SJSA1 (cell line): ENCODE measurements around the gene MEIOSIN. TPM values are rescaled to one million over a fixed set of nuclear protein-coding genes. Genes with fewer than 3 reads are reported as not detected.
A peak's percentile ranks its signal among the peaks of the same experiment; 100 is the strongest.
"Not testable (repeated sequence)": the region's sequence is repeated elsewhere in the genome, so short reads cannot be mapped to it uniquely, and the experiment has no call there.

Experiments used
- DNase-seq, 2 experiments: peaks; one replicate each; pipeline ENCODE4 v3.0.0-alpha.2; 2015 to 2020; ENCODE audit warnings: low spot score in 2 of 2, low read depth in 1 of 2
- H3K27ac ChIP-seq: fragments of 250-450 bp; sonication (Bioruptor Pico); 2 replicates; pipeline ENCODE4 v1.5.1; 2020; ENCODE audit warnings: mild to moderate bottlenecking, moderate library complexity
- H3K27me3 ChIP-seq: fragments of 250-450 bp; sonication (Bioruptor Pico); replicated peaks from 2 replicates; pipeline ENCODE4 v1.5.1; 2020; ENCODE audit warnings: mild to moderate bottlenecking, moderate library complexity
- H3K36me3 ChIP-seq: fragments of 250-450 bp; sonication (Bioruptor Pico); 2 replicates; pipeline ENCODE4 v1.5.1; 2020; ENCODE audit warnings: mild to moderate bottlenecking
- H3K4me1 ChIP-seq: fragments of 250-450 bp; sonication (Bioruptor Pico); replicated peaks from 2 replicates; pipeline ENCODE4 v1.6.1; 2021; ENCODE audit warnings: mild to moderate bottlenecking
- H3K4me3 ChIP-seq: fragments of 250-450 bp; sonication (Bioruptor Pico); 2 replicates; pipeline ENCODE4 v1.5.1; 2020; ENCODE audit warnings: mild to moderate bottlenecking
- H3K9me3 ChIP-seq: fragments of 250-450 bp; sonication (Bioruptor Pico); replicated peaks from 2 replicates; pipeline ENCODE4 v1.5.1; 2020; ENCODE audit warnings: mild to moderate bottlenecking
- total RNA-seq: library from RNA; depleted of rRNA; stranded (reverse); fragments of >200 nt; shearing (Covaris generic); gene quantifications from 2 replicates; pipeline ENCODE4 v1.2.3, GENCODE V29; 2014

The MEIOSIN gene
- total RNA-seq, 1 experiment from 2014 or later: not detected

DNA sequence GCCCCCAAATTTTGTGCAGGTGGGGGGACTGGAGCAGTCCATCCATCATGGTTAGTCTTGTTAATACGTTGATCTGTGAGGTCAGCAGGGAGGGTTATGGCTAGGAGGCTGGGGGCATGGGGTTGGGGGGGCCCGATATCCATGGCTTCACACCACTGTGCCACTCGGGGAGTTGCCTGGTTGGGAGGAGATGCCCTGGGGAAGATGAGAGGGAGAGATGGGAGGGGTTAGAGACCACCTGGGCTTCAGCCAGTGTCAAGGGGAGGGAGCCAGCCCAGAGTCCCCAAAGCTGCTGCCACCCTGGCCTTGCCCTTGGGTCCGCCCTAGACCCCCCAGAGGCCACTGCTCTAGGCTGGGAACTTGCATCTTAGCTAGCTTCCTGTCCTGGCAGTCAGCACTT is 50.9 kb downstream of the MEIOSIN start:
- peaks cover 62% of the 10 kb centered on the region for H3K36me3 ChIP-seq
- H3K27ac ChIP-seq: no peak overlapping the region
- no peak for DNase-seq
- peaks cover 24% of the 10 kb centered on the region for H3K4me1 ChIP-seq
- no peaks in the 10 kb centered on the region for H3K27me3 ChIP-seq
- H3K4me3 ChIP-seq: no peak overlapping the region
- H3K9me3 ChIP-seq: no peaks in the 10 kb centered on the region

DNA sequence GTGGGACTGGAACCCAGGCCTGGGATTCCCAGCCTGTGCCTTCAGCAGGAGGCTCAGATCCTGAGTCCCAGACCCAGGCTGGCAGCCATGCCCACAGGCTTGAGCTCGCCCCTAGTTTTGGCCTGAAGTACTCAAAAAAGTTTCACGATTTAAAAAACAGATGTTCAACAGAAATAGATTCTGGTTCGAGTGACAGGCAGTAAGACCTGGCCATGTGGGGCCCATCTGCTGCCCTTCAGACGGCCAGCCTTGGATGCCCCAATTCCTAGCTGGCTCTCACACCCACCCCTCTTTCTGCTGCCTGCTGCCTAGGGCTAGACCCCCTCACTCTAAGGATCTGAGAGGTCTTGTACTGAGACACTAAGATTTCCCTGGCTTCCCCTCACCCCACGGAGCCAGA is 51.9 kb downstream of the MEIOSIN start:
- H3K27ac ChIP-seq: no peak overlapping the region
- peaks cover 24% of the 10 kb centered on the region for H3K4me1 ChIP-seq
- H3K4me3 ChIP-seq: no peak overlapping the region

GRCh38 chr19:45785781-45786532 is 52.7 kb downstream of the MEIOSIN start:
- H3K4me1 ChIP-seq: peaks cover 24% of the 10 kb centered on the region
- no peak overlapping the region for H3K27ac ChIP-seq
- H3K4me3 ChIP-seq: no peak overlapping the region
- no peak for DNase-seq
- no peaks in the 10 kb centered on the region for H3K9me3 ChIP-seq
- no peaks in the 10 kb centered on the region for H3K27me3 ChIP-seq
- H3K36me3 ChIP-seq: peaks cover 76% of the 10 kb centered on the region

More for the DNA sequence above, 51.9 kb downstream of the MEIOSIN start:
- DNase-seq: no peak
- Histone ChIP-seq H3K36me3 (peaks cover 68% of the 10 kb centered on the region), H3K9me3 (no peaks in the 10 kb centered on the region), H3K27me3 (no peaks in the 10 kb centered on the region)

DNA sequence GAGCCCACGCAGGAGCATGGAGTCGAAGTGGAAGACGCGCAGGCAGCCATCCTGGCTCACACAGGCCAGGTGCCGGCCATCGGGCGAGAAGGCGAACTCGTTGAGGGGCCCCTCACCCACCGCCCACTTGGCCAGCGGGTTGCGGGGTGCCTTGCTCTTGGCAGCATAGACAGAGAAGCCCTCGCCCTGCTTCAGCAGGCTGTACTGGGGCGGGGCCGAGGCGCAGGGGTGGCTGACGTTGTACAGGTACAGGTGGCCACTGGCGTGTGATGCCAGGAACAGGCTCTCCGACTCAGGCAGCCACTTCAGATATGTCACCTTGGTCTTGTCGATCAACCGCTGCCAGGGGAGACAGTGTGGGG is 53.3 kb downstream of the MEIOSIN start:
- no peak for DNase-seq
- peaks cover 27% of the 10 kb centered on the region for H3K4me1 ChIP-seq
- peaks cover 79% of the 10 kb centered on the region for H3K36me3 ChIP-seq
- no peaks in the 10 kb centered on the region for H3K9me3 ChIP-seq
- H3K27ac ChIP-seq: no peak overlapping the region
- H3K4me3 ChIP-seq: no peak overlapping the region
- H3K27me3 ChIP-seq: no peaks in the 10 kb centered on the region

- H3K9me3 ChIP-seq: no peaks in the 10 kb centered on the region
- no peaks in the 10 kb centered on the region for H3K27me3 ChIP-seq
- no peak overlapping the region for H3K4me3 ChIP-seq
- no peak overlapping the region for H3K27ac ChIP-seq
- DNase-seq: no peak
- H3K4me1 ChIP-seq: peaks cover 6% of the 10 kb centered on the region
- peaks cover 69% of the 10 kb centered on the region for H3K36me3 ChIP-seq
These were observed 56.0 kb downstream of the MEIOSIN start for GRCh38 chr19:45789035-45789786.

DNA sequence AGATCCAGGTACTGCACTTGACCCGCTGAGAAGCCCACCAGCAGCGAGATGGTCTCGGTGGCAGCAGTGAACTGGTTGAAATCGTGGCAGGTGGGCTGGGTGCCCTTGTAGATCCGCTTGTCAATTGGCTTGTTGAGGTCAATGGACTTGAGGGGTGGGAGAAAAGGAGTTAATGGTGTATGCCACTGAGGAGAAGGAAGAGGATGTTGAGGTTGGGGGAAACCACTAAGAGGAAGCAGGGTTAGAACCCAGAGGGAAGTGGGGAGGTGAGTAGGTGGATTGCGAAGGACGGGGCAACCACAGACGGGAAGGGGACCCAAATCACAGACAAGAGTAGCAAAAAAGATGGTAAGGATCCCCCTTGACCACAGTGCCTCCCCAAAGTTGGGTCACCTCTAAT is 57.7 kb downstream of the MEIOSIN start:
- Histone ChIP-seq H3K4me1 (peaks cover 6% of the 10 kb centered on the region), H3K27me3 (no peaks in the 10 kb centered on the region), H3K36me3 (peaks cover 53% of the 10 kb centered on the region), H3K4me3 (no peak overlapping the region), H3K9me3 (no peaks in the 10 kb centered on the region), H3K27ac (no peak overlapping the region)
- DNase-seq: no peak

DNA sequence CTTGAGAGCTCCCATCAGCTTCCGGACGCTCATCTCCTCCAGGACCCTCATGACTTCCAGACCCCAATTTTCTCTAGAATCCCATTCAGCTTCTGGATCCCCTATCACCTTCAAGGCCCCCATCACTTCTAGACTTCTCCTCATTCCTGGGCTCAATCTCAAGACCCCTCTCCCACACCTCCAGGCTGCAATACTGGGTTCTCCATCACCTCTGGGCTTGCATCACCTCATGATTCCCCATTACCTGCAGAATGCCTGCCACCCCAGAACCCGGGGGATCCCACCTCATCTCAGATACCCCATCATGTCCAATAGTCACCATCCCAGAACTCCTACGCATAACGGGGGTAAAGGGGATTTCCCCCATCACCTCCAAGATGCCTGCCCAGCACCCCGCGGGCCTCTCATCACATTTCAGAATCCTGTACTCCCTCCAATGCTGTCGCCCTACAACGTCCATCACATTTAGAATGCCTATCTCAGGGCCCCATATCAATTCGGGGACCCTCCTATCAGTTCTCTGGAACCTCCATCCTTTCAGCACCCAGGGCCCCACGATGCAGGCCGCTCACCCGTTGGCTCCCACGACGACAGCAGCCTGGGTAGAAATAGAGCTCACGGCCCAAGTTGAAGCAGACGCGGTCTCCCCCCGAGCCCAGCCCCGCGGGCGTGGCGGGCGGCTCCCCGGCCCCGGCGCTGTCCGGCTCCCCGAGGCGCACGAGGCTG is 58.7 kb downstream of the MEIOSIN start:
- H3K27ac ChIP-seq: peak overlapping the region; percentile 67; the same call in 1 of the 2 replicates
- no peak for DNase-seq
- no peaks in the 10 kb centered on the region for H3K27me3 ChIP-seq
- no peaks in the 10 kb centered on the region for H3K9me3 ChIP-seq
- peak overlapping the region; percentile 98 for H3K4me3 ChIP-seq
- H3K4me1 ChIP-seq: peaks cover 6% of the 10 kb centered on the region
- peaks cover 44% of the 10 kb centered on the region for H3K36me3 ChIP-seq

DNA sequence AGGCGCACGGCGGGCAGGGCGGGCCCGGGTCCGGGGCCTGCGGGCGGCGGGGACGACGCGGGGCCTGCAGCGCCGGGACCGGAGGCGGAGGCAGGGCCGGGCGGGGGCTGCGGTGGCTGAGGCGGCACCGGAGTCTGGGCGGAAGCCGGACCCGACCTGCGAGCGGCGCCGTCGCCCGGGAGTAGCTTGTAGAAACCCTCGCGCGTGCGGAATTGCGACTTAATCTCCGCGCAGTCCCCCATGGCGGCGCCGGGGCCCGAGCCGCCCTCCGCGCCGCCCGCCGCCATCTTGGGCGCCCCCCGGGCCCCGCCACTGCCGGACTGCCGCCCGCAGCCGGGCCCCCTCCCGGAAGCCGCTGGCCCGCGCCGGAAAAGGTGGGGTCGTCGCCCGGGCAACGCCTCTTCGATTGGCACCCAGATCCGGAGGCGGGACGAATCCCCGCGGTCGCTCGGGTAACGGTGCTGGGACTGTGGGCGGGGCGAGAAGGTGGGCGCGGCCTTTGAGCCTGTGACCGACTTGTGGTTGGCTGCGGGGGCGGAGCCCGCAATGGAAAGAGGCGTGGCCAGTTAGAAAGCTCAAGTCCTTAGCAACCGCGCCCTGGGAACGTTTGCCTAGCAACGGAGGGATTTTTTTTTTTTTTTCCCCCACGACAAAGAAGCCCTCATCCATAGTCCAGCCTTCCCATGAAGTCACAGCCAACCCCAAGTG is 59.4 kb downstream of the MEIOSIN start, which contains the start of gene DMWD:
TSS of gene DMWD (minus strand) at position 376 of the 708 bp plus-strand sequence. CDS start at position 287, 89 bp downstream.
- H3K9me3 ChIP-seq: no peaks in the 10 kb centered on the region
- peaks cover 6% of the 10 kb centered on the region for H3K4me1 ChIP-seq
- peak within 1 kb of the TSS; percentile 67 for H3K27ac ChIP-seq
- no peaks in the 10 kb centered on the region for H3K27me3 ChIP-seq
- H3K36me3 ChIP-seq: peaks cover 37% of the 10 kb centered on the region
- peak within 1 kb of the TSS; percentile 98 for H3K4me3 ChIP-seq
- DNase-seq: peak; percentile 97 to 100

GRCh38 chr19:45793178-45793564 is 59.9 kb downstream of the MEIOSIN start:
- no peak for DNase-seq
- Histone ChIP-seq H3K9me3 (no peaks in the 10 kb centered on the region), H3K27me3 (no peaks in the 10 kb centered on the region), H3K4me1 (peaks cover 6% of the 10 kb centered on the region), H3K27ac (peak overlapping the region; percentile 12; the same call in 1 of the 2 replicates), H3K36me3 (peaks cover 34% of the 10 kb centered on the region), H3K4me3 (peak overlapping the region; percentile 98)

DNA sequence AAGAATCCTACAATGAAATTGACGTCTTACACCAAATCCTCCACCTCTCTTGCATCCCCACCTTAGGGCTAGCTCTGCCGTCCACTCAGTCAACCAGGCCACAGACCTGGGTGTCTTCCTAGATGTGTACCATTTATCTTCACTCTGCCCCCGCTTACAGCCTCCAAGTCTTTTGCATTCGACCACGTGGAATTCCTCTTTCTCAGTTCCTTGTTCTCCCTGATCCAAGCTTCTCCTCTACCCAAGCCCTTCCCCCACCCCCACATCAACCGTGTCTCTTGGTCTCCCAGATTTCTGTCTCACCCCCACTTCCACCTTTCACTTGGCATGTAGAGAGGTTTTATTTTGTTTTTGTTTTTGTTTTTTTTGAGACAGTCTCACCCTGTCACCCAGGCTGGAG is 60.6 kb downstream of the MEIOSIN start:
- Histone ChIP-seq H3K4me1 (peaks cover 6% of the 10 kb centered on the region), H3K27ac (no peak overlapping the region), H3K36me3 (peaks cover 27% of the 10 kb centered on the region), H3K4me3 (no peak overlapping the region), H3K27me3 (no peaks in the 10 kb centered on the region), H3K9me3 (no peaks in the 10 kb centered on the region)
- DNase-seq: no peak

DNA sequence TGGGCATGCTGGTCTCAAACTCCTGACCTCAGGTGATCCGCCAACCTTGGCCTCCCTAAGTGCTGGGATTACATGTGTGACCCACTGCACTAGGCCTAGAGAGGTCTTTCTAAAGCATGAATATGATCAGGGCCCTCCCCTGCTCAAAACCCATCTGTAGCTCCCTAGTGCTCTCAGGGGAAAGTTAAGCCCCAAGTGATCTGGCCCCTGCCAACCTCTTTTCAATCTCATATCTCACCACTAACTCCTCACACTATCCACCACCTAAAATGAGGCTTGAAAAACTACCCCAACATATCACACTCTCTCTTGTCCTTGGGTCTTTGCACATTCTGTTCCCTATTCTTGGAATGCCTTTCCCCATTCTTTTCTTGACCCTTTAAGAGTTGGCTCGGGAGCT is 61.4 kb downstream of the MEIOSIN start:
- H3K4me1 ChIP-seq: peaks cover 10% of the 10 kb centered on the region
- peaks cover 19% of the 10 kb centered on the region for H3K36me3 ChIP-seq
- no peak for DNase-seq
- H3K27me3 ChIP-seq: no peaks in the 10 kb centered on the region
- no peak overlapping the region for H3K4me3 ChIP-seq
- no peak overlapping the region for H3K27ac ChIP-seq
- H3K9me3 ChIP-seq: no peaks in the 10 kb centered on the region

DNA sequence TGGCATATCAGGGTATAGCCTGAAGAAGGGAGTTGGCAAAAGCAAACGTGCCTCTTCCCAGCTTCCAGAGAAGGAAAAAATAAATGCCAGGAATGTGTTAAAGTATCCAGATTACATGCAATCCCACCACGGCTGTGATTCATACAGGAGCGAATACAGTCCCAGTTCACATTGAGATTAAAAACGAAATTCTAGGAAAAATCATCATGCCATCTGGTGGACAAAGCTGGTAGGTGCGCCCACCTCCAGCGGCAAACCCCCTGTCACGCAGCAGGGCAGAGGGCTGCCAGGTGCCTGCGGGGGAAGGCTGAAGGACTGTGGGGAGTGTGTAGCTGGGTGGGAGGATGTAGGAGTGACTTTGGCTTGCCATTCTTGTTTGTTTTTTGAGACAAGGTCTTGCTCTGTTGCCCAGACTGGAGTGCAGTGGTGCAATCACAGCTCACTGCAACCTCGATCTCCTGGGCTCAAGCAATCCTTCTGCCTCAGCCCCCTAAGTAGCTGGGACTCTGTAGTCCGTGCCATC is 65.8 kb downstream of the MEIOSIN start:
- no peak overlapping the region for H3K4me3 ChIP-seq
- H3K9me3 ChIP-seq: no peaks in the 10 kb centered on the region
- peaks cover 13% of the 10 kb centered on the region for H3K4me1 ChIP-seq
- H3K36me3 ChIP-seq: no peaks in the 10 kb centered on the region
- DNase-seq: peak; percentile 73 to 80
- H3K27me3 ChIP-seq: no peaks in the 10 kb centered on the region
- H3K27ac ChIP-seq: no peak overlapping the region

GRCh38 chr19:45799541-45799940 is 66.3 kb downstream of the MEIOSIN start:
- not testable (repeated sequence) for H3K27me3 ChIP-seq, DNase-seq, H3K9me3 ChIP-seq, H3K27ac ChIP-seq, H3K36me3 ChIP-seq, H3K4me3 ChIP-seq
- H3K4me1 ChIP-seq: peaks cover 13% of the 10 kb centered on the region
